Neural cell (in vitro differentiated cells): ENCODE data around the gene MAPK8IP2. TPM values are rescaled to one million over a fixed set of nuclear protein-coding genes. Genes with fewer than 3 reads are reported as not detected.

Experiments used
- H2AFZ ChIP-seq: fragments of 200-600, 300-800 bp; sonication (generic), shearing (Covaris generic); 2 replicates; pipeline ENCODE4 v1.6.0; 2014; ENCODE audit warnings: low read depth, mild to moderate bottlenecking, antibody characterized with exemption, low read length, moderate library complexity
- H3F3A ChIP-seq: fragments of 200-600 bp; shearing (Covaris generic); 2 replicates; pipeline ENCODE4 v1.6.1; 2016; ENCODE audit warnings: mild to moderate bottlenecking, moderate library complexity, mixed read lengths, antibody characterized with exemption, low read length; ENCODE audit not compliant: insufficient read depth, poor library complexity, severe bottlenecking
- H3K27ac ChIP-seq: fragments of 200-600, 300-800 bp; sonication (generic), shearing (Covaris generic); 2 replicates; pipeline ENCODE4 v1.5.1; 2014; ENCODE audit warnings: mild to moderate bottlenecking, low read length, moderate library complexity
- H3K27me3 ChIP-seq: fragments of 300-800, 200-600 bp; sonication (generic), shearing (Covaris generic); 2 replicates; pipeline ENCODE4 v1.6.0; 2014; ENCODE audit warnings: mild to moderate bottlenecking, low read depth, low read length, moderate library complexity; ENCODE audit not compliant: insufficient read depth
- H3K36me3 ChIP-seq: fragments of 300-800, 200-600 bp; sonication (generic), shearing (Covaris generic); 2 replicates; pipeline ENCODE4 v1.5.1; 2014; ENCODE audit warnings: mild to moderate bottlenecking, antibody characterized with exemption, low read length, moderate library complexity; ENCODE audit not compliant: insufficient read depth
- H3K4me2 ChIP-seq: fragments of 300-800, 200-600 bp; sonication (generic), shearing (Covaris generic); 2 replicates; pipeline ENCODE4 v1.6.0; 2014; ENCODE audit warnings: mild to moderate bottlenecking, low read length
- H3K4me3 ChIP-seq: fragments of 300-800, 200-600 bp; sonication (generic), shearing (Covaris generic); 2 replicates; pipeline ENCODE4 v1.5.1; 2014; ENCODE audit warnings: mild to moderate bottlenecking, low read length, moderate library complexity
- H3K79me2 ChIP-seq: fragments of 200-600 bp; shearing (Covaris generic); replicated peaks from 2 replicates; pipeline ENCODE4 v1.6.0; 2014; ENCODE audit warnings: mild to moderate bottlenecking, low read length, moderate library complexity; ENCODE audit not compliant: insufficient read depth
- H3K9ac ChIP-seq: fragments of 300-800, 200-600 bp; sonication (generic), shearing (Covaris generic); 2 replicates; pipeline ENCODE4 v1.6.1; 2016; ENCODE audit warnings: mild to moderate bottlenecking, low read length, mixed read lengths
- H3K9me2 ChIP-seq: fragments of 200-600 bp; shearing (Covaris generic); 2 replicates; pipeline ENCODE4 v1.6.1; 2016; ENCODE audit warnings: mild to moderate bottlenecking, low read length, mixed read lengths; ENCODE audit not compliant: insufficient read depth
- H3K9me3 ChIP-seq: fragments of 200-600, 300-800 bp; sonication (generic), shearing (Covaris generic); 2 replicates; pipeline ENCODE4 v1.6.1; 2016; ENCODE audit warnings: mild to moderate bottlenecking, mixed run types, low read length, moderate library complexity, mixed read lengths
- H4K20me1 ChIP-seq: fragments of 200-600 bp; shearing (Covaris generic); 2 replicates; pipeline ENCODE4 v1.6.1; 2016; ENCODE audit warnings: mild to moderate bottlenecking, mixed run types; ENCODE audit not compliant: insufficient read depth
- CTCF ChIP-seq: fragments of 450-650 bp; IDR thresholded peaks from 2 replicates; pipeline ENCODE4 v1.5.1; 2014; ENCODE audit warnings: antibody characterized with exemption, mild to moderate bottlenecking, moderate library complexity; ENCODE audit not compliant: poor library complexity, severe bottlenecking
- EP300 ChIP-seq: fragments of 450-650 bp; conservative IDR thresholded peaks from 2 replicates; pipeline ENCODE4 v1.6.1; 2014; ENCODE audit warnings: antibody characterized with exemption, mild to moderate bottlenecking, moderate library complexity; ENCODE audit not compliant: poor library complexity, severe bottlenecking
- EZH2 ChIP-seq: fragments of 200-600, 300-800 bp; shearing (Covaris generic), sonication (generic); IDR thresholded peaks from 2 replicates; pipeline ENCODE4 v1.6.1; 2014; ENCODE audit warnings: antibody characterized with exemption, low read length, borderline replicate concordance, mild to moderate bottlenecking; ENCODE audit not compliant: insufficient read depth, poor library complexity, severe bottlenecking
- MXI1 ChIP-seq: fragments of 450-650 bp; conservative IDR thresholded peaks from 2 replicates; pipeline ENCODE4 v1.6.1; 2014; ENCODE audit warnings: antibody characterized with exemption, mild to moderate bottlenecking; ENCODE audit not compliant: poor library complexity, severe bottlenecking
- POLR2AphosphoS5 ChIP-seq: IDR thresholded peaks from 2 replicates; pipeline ENCODE4 v1.6.1; 2012
- RAD21 ChIP-seq: fragments of 450-650 bp; conservative IDR thresholded peaks from 2 replicates; pipeline ENCODE4 v1.6.1; 2014; ENCODE audit warnings: antibody characterized with exemption, mild to moderate bottlenecking, moderate library complexity
- REST ChIP-seq: IDR thresholded peaks from 2 replicates; pipeline ENCODE4 v1.6.1; 2012; ENCODE audit warnings: borderline replicate concordance
- SMC3 ChIP-seq: fragments of 450-650 bp; conservative IDR thresholded peaks from 2 replicates; pipeline ENCODE4 v1.6.1; 2014; ENCODE audit warnings: antibody characterized with exemption, mild to moderate bottlenecking, moderate library complexity; ENCODE audit not compliant: poor library complexity
- TAF1 ChIP-seq: IDR thresholded peaks from 2 replicates; pipeline ENCODE4 v1.6.1; 2012; ENCODE audit warnings: low read depth
- polyA plus RNA-seq: library from polyadenylated mRNA; depleted of rRNA; stranded (reverse); fragments of >200 nt; gene quantifications from 2 replicates; pipeline ENCODE4 v1.2.3, GENCODE V29; 2014

The MAPK8IP2 gene
- polyA plus RNA-seq, 1 donor from 2014 or later: 48.0 TPM

GRCh38 chr22:50610581-50610980 is 10.0 kb downstream of the MAPK8IP2 start:
- Histone ChIP-seq H3K9ac (no peak overlapping the region), H3K27me3 (no peaks in the 10 kb centered on the region), H3K36me3 (peaks cover 5% of the 10 kb centered on the region), H3K4me3 (no peak overlapping the region), H3K4me2 (no peak overlapping the region), H3K9me3 (no peaks in the 10 kb centered on the region), H3F3A (no peaks in the 10 kb centered on the region), H4K20me1 (no peaks in the 10 kb centered on the region), H3K27ac (no peak overlapping the region), H3K79me2 (no peaks in the 10 kb centered on the region), H3K9me2 (no peaks in the 10 kb centered on the region), H2AFZ (no peak overlapping the region)
- no peak for TF ChIP-seq MXI1
- TF ChIP-seq POLR2AphosphoS5: no peak
- TF ChIP-seq EZH2: no peak
- TF ChIP-seq RAD21: no peak

- H4K20me1 ChIP-seq: no peaks in the 10 kb centered on the region
- no peak overlapping the region for H3K4me2 ChIP-seq
- no peak overlapping the region for H3K27ac ChIP-seq
- peaks cover 5% of the 10 kb centered on the region for H3K36me3 ChIP-seq
- TF ChIP-seq EZH2 (no peak), SMC3 (no peak), POLR2AphosphoS5 (no peak), EP300 (no peak), REST (no peak), RAD21 (no peak), CTCF (no peak), TAF1 (no peak), MXI1 (no peak)
- H3K9me2 ChIP-seq: no peaks in the 10 kb centered on the region
- no peak overlapping the region for H3K4me3 ChIP-seq
- H3K9ac ChIP-seq: no peak overlapping the region
- no peaks in the 10 kb centered on the region for H3K27me3 ChIP-seq
- H3F3A ChIP-seq: no peaks in the 10 kb centered on the region
- H3K9me3 ChIP-seq: no peaks in the 10 kb centered on the region
- H3K79me2 ChIP-seq: no peaks in the 10 kb centered on the region
- no peak overlapping the region for H2AFZ ChIP-seq
These were observed 10.9 kb downstream of the MAPK8IP2 start for GRCh38 chr22:50611341-50612060.
